Measurements from ENCODE around the gene NUP85.
"Not testable (repeated sequence)": the region's sequence is repeated elsewhere in the genome, so short reads cannot be mapped to it uniquely, and the experiment has no call there.

Gene NUP85

DNA sequence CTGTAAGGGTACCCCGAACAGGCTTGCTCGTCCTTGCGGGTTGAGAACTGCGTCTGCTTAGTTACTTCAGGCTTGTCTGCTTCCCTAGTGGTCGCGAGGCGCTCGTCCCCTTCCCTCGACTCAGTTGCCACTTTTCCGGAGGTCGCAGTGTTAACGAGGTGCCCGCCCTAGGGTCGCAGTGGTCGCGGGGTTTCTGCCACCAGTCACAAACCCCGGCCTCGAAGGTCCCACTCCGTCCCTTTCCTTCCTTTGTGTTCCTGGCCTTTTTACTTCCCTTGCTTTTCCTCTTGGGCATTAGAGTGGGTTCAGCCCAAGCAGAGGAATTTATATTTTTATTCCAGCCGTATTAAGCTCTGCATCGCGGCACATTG lies 299 bp downstream of the NUP85 start:
- Histone ChIP-seq H3K36me3 (ENCODE audit: control insufficient read depth, insufficient read depth, low read length) (peaks cover 28% of the 10 kb centered on the region), H3K4me3 (ENCODE audit: extremely low read depth, insufficient read depth, low read length, poor library complexity, severe bottlenecking) (peak overlapping the region; percentile 95), H3K27ac (ENCODE audit: low read depth, low read length, severe bottlenecking) (peak overlapping the region; percentile 100), H3K4me1 (ENCODE audit: control insufficient read depth, insufficient read depth, low read length, poor library complexity, severe bottlenecking) (no peaks in the 10 kb centered on the region), H3K9me3 (ENCODE audit: control insufficient read depth, low read length) (no peaks in the 10 kb centered on the region)
- 0% methylated on average over 21 to 22 of the region's 22 CpGs for WGBS, 2 experiments (ENCODE audit: insufficient coverage in 2 of 2)

DNA sequence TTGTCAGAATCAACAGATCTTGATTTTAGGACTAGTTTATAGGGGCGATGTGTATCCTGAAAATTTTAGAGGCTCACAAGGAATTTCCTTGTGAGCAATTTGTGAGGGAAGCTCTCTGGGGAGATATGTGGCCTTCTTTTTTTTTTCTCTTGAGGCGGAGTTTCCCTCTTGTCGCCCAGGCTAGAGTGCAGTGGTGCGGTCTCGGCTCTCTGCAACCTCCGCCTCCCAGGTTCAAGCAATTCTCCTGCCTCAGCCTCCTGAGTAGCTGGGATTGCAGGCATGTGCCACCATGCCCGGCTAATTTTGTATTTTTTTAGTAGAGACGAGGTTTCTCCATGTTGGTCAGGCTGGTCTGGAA lies 1.6 kb downstream of the NUP85 start:
- not testable (repeated sequence) for H3K9me3 ChIP-seq (ENCODE audit: control insufficient read depth, low read length); H3K27ac ChIP-seq (ENCODE audit: low read depth, low read length, severe bottlenecking); H3K4me1 ChIP-seq (ENCODE audit: control insufficient read depth, insufficient read depth, low read length, poor library complexity, severe bottlenecking)
- peak overlapping the region; percentile 95 for H3K4me3 ChIP-seq (ENCODE audit: extremely low read depth, insufficient read depth, low read length, poor library complexity, severe bottlenecking)
- peaks cover 37% of the 10 kb centered on the region for H3K36me3 ChIP-seq (ENCODE audit: control insufficient read depth, insufficient read depth, low read length)
- 89 to 99% methylated on average over 5 to 7 of the region's 8 CpGs for WGBS, 2 experiments (ENCODE audit: insufficient coverage in 2 of 2)

DNA sequence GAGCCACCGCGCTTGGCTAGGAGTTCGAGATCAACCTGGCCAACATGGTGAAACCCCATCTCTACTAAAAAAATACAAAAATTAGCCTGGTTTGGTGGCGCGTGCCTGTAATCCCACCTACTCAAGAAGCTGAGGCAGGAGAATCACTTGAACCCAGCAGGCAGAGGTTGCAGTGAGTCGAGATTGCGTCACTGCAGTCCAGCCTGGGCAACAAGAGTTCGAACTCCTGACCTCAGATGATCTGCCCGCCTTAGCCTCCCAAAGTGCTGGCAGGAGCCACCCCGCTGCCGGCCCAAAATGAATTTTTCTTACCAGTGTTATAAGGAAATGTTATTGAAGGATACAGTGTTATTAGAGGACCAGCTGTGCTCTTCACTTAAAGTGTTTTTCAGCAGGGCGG lies 2.3 kb downstream of the NUP85 start:
- Histone ChIP-seq H3K36me3 (ENCODE audit: control insufficient read depth, insufficient read depth, low read length) (peaks cover 44% of the 10 kb centered on the region), H3K27ac (ENCODE audit: low read depth, low read length, severe bottlenecking) (no peak overlapping the region), H3K9me3 (ENCODE audit: control insufficient read depth, low read length) (no peaks in the 10 kb centered on the region), H3K4me1 (ENCODE audit: control insufficient read depth, insufficient read depth, low read length, poor library complexity, severe bottlenecking) (no peaks in the 10 kb centered on the region), H3K4me3 (ENCODE audit: extremely low read depth, insufficient read depth, low read length, poor library complexity, severe bottlenecking) (no peak overlapping the region)
- 87 to 92% methylated on average over 9 to 12 of the region's 12 CpGs for WGBS, 2 experiments (ENCODE audit: insufficient coverage in 2 of 2)

DNA sequence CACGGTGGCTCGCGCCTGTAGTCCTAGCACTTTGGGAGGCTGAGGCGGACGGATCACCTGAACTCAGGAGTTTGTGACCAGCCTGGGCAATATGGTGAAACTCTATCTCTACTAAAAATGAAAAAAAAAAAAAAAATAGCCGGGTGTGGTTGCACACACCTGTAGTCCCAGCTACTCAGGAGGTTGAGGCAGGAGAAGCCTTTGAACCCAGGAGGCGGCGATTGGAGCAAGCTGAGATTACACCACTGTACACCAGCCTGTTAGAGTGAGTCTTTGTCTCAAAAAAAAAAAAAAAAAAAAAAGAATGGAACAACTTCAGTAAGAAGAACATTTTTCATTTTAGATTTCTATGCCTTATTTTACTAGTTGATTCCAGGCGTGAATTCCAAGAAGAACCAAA lies 2.7 kb downstream of the NUP85 start:
- Histone ChIP-seq H3K4me3 (ENCODE audit: extremely low read depth, insufficient read depth, low read length, poor library complexity, severe bottlenecking) (no peak overlapping the region), H3K4me1 (ENCODE audit: control insufficient read depth, insufficient read depth, low read length, poor library complexity, severe bottlenecking) (no peaks in the 10 kb centered on the region), H3K36me3 (ENCODE audit: control insufficient read depth, insufficient read depth, low read length) (peaks cover 48% of the 10 kb centered on the region), H3K9me3 (ENCODE audit: control insufficient read depth, low read length) (no peaks in the 10 kb centered on the region), H3K27ac (ENCODE audit: low read depth, low read length, severe bottlenecking) (no peak overlapping the region)
- 93 to 100% methylated on average over 3 to 6 of the region's 9 CpGs for WGBS, 2 experiments (ENCODE audit: insufficient coverage in 2 of 2)

DNA sequence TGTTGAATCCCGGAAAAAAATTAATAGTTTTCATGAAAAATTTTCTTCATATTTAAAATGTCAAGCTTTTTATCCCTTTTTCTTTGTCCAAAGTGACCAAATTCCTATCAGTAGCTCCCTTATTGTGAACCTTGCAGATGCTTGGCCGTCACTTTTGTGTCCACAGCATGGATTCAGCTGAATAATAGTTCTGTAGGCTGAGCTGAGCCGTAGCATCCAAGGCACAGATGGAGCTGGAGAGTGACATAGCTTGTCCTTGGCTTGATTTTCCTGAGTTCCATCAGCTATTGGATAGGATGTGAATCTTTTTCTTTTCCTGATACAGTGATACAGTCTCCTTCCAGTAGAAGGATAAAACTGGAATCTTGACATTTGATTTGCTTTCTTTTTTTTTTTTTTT lies 3.6 kb downstream of the NUP85 start:
- Histone ChIP-seq H3K4me1 (ENCODE audit: control insufficient read depth, insufficient read depth, low read length, poor library complexity, severe bottlenecking) (no peaks in the 10 kb centered on the region), H3K27ac (ENCODE audit: low read depth, low read length, severe bottlenecking) (no peak overlapping the region), H3K36me3 (ENCODE audit: control insufficient read depth, insufficient read depth, low read length) (peaks cover 55% of the 10 kb centered on the region), H3K9me3 (ENCODE audit: control insufficient read depth, low read length) (no peaks in the 10 kb centered on the region), H3K4me3 (ENCODE audit: extremely low read depth, insufficient read depth, low read length, poor library complexity, severe bottlenecking) (no peak overlapping the region)
- 88 to 89% methylated on average over 1 to 2 of the region's 3 CpGs for WGBS, 2 experiments (ENCODE audit: insufficient coverage in 2 of 2)

DNA sequence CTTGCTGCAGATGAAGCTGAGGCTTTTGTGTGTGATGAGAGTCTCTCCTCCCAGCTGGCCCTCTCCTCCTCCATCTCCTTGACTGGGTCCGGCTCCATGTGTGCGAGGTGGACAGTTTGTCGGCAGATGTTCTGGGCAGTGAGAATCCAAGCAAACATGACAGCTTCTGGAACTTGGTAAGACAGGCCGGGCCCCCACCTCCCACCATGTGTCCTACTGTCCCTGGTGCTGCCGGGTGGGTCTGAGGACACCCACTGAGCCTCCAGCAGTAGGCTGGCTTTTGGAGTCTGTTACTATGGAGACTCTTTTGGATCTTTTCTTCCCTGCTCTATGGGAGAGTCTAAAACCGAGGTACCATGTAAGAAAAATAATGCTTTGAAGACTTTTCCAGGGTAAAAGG lies 12.7 kb downstream of the NUP85 start:
- peaks cover 90% of the 10 kb centered on the region for H3K36me3 ChIP-seq (ENCODE audit: control insufficient read depth, insufficient read depth, low read length)
- no peaks in the 10 kb centered on the region for H3K4me1 ChIP-seq (ENCODE audit: control insufficient read depth, insufficient read depth, low read length, poor library complexity, severe bottlenecking)
- H3K4me3 ChIP-seq (ENCODE audit: extremely low read depth, insufficient read depth, low read length, poor library complexity, severe bottlenecking), result no peak overlapping the region
- no peaks in the 10 kb centered on the region for H3K9me3 ChIP-seq (ENCODE audit: control insufficient read depth, low read length)
- no peak overlapping the region for H3K27ac ChIP-seq (ENCODE audit: low read depth, low read length, severe bottlenecking)
- 80 to 88% methylated on average over 2 to 4 of the region's 6 CpGs for WGBS, 2 experiments (ENCODE audit: insufficient coverage in 2 of 2)

DNA sequence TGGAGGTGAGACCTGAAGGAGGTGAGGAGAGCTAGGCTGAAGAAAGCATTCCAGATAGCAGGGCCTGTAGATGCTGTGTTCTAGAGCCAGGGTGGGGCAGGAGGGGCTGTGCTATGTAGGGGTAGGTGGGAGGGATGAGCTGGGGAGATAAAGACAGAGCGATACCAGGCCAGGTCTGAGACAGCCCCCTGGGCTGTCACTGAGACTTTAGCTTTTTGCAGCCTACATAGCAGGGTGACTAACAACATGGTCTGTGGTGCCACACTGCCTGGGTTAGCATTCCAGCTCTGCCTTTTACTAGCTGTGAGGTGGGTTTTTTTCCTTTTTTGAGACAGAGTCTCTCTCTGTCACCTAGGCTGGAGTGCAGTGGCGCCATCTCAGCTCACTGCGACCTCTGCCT lies 14.3 kb downstream of the NUP85 start:
- 93 to 97% methylated on average over 3 of the region's 3 CpGs for WGBS, 2 experiments (ENCODE audit: insufficient coverage in 2 of 2)
- peaks cover 90% of the 10 kb centered on the region for H3K36me3 ChIP-seq (ENCODE audit: control insufficient read depth, insufficient read depth, low read length)
- H3K4me1 ChIP-seq (ENCODE audit: control insufficient read depth, insufficient read depth, low read length, poor library complexity, severe bottlenecking), result no peaks in the 10 kb centered on the region
- no peaks in the 10 kb centered on the region for H3K9me3 ChIP-seq (ENCODE audit: control insufficient read depth, low read length)
- no peak overlapping the region for H3K4me3 ChIP-seq (ENCODE audit: extremely low read depth, insufficient read depth, low read length, poor library complexity, severe bottlenecking)
- H3K27ac ChIP-seq (ENCODE audit: low read depth, low read length, severe bottlenecking), result no peak overlapping the region

DNA sequence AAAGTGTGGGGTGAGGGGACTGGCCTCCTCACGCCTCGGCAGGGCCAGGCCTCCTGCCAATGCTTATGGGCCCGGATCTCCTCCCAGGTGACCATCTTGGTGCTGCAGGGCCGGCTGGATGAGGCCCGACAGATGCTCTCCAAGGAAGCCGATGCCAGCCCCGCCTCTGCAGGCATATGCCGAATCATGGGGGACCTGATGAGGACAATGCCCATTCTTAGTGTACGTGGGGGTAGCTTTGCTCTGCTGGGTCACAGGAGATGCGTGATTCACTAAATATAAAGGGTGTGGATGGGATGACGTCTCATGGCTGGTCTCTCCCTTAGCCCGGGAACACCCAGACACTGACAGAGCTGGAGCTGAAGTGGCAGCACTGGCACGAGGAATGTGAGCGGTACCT lies 19.5 kb downstream of the NUP85 start:
- peaks cover 90% of the 10 kb centered on the region for H3K36me3 ChIP-seq (ENCODE audit: control insufficient read depth, insufficient read depth, low read length)
- H3K4me1 ChIP-seq (ENCODE audit: control insufficient read depth, insufficient read depth, low read length, poor library complexity, severe bottlenecking), result no peaks in the 10 kb centered on the region
- no peak overlapping the region for H3K27ac ChIP-seq (ENCODE audit: low read depth, low read length, severe bottlenecking)
- no peak overlapping the region for H3K4me3 ChIP-seq (ENCODE audit: extremely low read depth, insufficient read depth, low read length, poor library complexity, severe bottlenecking)
- no peaks in the 10 kb centered on the region for H3K9me3 ChIP-seq (ENCODE audit: control insufficient read depth, low read length)
- 88 to 90% methylated on average over 14 of the region's 14 CpGs for WGBS, 2 experiments (ENCODE audit: insufficient coverage in 2 of 2)

DNA sequence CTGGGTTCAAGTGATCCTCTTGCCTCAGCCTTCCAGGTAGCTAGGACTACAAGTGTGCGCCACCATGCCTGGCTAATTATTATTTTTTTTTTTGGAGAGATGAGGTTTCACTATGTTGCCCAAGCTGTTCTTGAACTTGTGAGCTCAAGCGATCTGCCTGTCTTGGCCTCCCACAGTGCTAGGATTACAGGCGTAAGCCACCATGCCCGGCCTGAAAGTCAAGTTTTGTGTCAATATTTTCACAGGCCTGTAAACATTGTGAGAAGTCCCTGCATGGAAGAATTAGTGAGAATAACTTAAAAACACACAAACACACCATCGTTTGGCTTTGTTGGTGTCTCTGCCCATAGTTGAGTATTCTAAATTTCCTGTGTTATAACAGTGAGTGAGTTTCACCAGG lies 22.2 kb downstream of the NUP85 start:
- peaks cover 93% of the 10 kb centered on the region for H3K36me3 ChIP-seq (ENCODE audit: control insufficient read depth, insufficient read depth, low read length)
- no peak overlapping the region for H3K4me3 ChIP-seq (ENCODE audit: extremely low read depth, insufficient read depth, low read length, poor library complexity, severe bottlenecking)
- 88 to 100% methylated on average over 3 of the region's 5 CpGs for WGBS, 2 experiments (ENCODE audit: insufficient coverage in 2 of 2)
- no peaks in the 10 kb centered on the region for H3K4me1 ChIP-seq (ENCODE audit: control insufficient read depth, insufficient read depth, low read length, poor library complexity, severe bottlenecking)
- no peak overlapping the region for H3K27ac ChIP-seq (ENCODE audit: low read depth, low read length, severe bottlenecking)
- no peaks in the 10 kb centered on the region for H3K9me3 ChIP-seq (ENCODE audit: control insufficient read depth, low read length)

DNA sequence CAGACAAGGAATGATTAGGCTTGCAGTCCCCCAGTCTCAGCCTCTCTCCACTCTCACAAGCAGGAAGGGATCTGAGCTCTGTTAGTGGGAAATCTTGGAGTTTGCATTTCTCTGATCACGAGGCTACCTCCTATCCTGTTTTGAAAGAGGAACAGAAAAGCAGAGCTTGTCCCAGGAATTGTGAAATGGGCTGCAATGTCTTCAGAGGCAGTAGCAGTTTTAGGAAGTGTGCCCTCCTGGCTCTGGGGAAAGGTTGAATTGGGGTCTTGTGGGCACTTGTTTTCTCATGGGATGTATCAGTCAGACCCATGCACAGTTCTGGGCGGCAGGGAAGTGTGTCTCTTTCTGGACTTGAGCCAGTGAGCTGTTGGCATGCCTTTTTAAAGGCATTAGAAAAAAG lies 22.8 kb downstream of the NUP85 start:
- Histone ChIP-seq H3K4me3 (ENCODE audit: extremely low read depth, insufficient read depth, low read length, poor library complexity, severe bottlenecking) (no peak overlapping the region), H3K36me3 (ENCODE audit: control insufficient read depth, insufficient read depth, low read length) (peaks cover 93% of the 10 kb centered on the region), H3K4me1 (ENCODE audit: control insufficient read depth, insufficient read depth, low read length, poor library complexity, severe bottlenecking) (no peaks in the 10 kb centered on the region), H3K27ac (ENCODE audit: low read depth, low read length, severe bottlenecking) (no peak overlapping the region), H3K9me3 (ENCODE audit: control insufficient read depth, low read length) (no peaks in the 10 kb centered on the region)
- WGBS, 2 experiments (ENCODE audit: insufficient coverage in 2 of 2), result 100% methylated on average over 1 to 2 of the region's 2 CpGs

DNA sequence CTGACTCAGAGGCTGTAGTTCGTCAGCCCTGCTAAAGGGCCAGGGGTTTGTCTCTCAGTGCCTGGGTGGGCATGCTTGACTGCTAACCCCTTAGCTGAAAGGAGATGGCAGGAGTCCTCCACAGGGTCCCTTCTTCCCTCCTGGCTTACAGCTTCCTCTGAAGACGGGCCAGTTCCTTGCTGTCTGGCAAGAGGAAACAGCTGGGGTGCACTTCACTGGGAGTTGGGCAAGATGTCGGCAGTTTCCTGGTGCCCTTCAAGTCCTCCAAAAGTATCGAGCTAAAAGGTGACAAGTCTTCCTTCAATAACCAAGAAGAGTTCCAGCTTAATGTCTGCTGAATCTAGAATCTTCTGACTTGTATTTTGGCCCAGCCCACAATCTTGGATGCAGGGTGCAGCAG lies 23.4 kb downstream of the NUP85 start:
- Histone ChIP-seq H3K4me3 (ENCODE audit: extremely low read depth, insufficient read depth, low read length, poor library complexity, severe bottlenecking) (no peak overlapping the region), H3K27ac (ENCODE audit: low read depth, low read length, severe bottlenecking) (no peak overlapping the region), H3K9me3 (ENCODE audit: control insufficient read depth, low read length) (no peaks in the 10 kb centered on the region), H3K36me3 (ENCODE audit: control insufficient read depth, insufficient read depth, low read length) (peaks cover 90% of the 10 kb centered on the region), H3K4me1 (ENCODE audit: control insufficient read depth, insufficient read depth, low read length, poor library complexity, severe bottlenecking) (no peaks in the 10 kb centered on the region)
- 87 to 94% methylated on average over 4 of the region's 4 CpGs for WGBS, 2 experiments (ENCODE audit: insufficient coverage in 2 of 2)

DNA sequence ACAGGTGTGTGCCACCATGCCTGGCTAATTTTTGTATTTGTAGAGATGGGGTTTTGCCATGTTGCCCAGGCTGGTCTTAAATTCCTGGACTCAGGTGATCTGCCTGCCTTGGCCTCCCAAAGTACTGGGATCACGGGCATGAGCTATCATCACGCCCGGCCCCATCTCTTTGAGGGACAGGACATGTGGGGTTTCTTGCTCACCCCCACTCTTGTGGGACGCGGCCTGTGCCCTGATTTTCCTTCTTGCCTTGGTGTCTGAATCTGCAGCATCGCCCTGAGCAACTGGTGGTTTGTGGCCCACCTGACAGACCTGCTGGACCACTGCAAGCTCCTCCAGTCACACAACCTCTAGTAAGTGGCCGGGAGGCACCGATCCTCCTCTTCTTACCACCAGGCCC lies 25.6 kb downstream of the NUP85 start:
- 99 to 100% methylated on average over 3 to 8 of the region's 8 CpGs for WGBS, 2 experiments (ENCODE audit: insufficient coverage in 2 of 2)
- H3K4me1 ChIP-seq (ENCODE audit: control insufficient read depth, insufficient read depth, low read length, poor library complexity, severe bottlenecking), result no peaks in the 10 kb centered on the region
- H3K36me3 ChIP-seq (ENCODE audit: control insufficient read depth, insufficient read depth, low read length), result peaks cover 91% of the 10 kb centered on the region
- no peak overlapping the region for H3K4me3 ChIP-seq (ENCODE audit: extremely low read depth, insufficient read depth, low read length, poor library complexity, severe bottlenecking)
- no peak overlapping the region for H3K27ac ChIP-seq (ENCODE audit: low read depth, low read length, severe bottlenecking)
- H3K9me3 ChIP-seq (ENCODE audit: control insufficient read depth, low read length), result no peaks in the 10 kb centered on the region

Data from mesodermal cell (in vitro differentiated cells).